ENCODE data around the gene CDKAL1. TPM values are rescaled to one million over a fixed set of nuclear protein-coding genes. Genes with fewer than 3 reads are reported as not detected.

Gene CDKAL1
- total and polyA plus RNA-seq, 2 experiments from 2014 or later, result 14.4 to 19.5 TPM

- Histone ChIP-seq H3K27ac (no peak overlapping the region), H3K4me2 (no peak overlapping the region), H3K4me3 (no peak overlapping the region), H3K9me2 (replicated peaks; ENCODE audit: insufficient read depth) (no peaks in the 10 kb centered on the region), H2AFZ (no peak overlapping the region), H4K20me1 (ENCODE audit: insufficient read depth, poor library complexity, severe bottlenecking) (no peaks in the 10 kb centered on the region), H3K27me3 (no peaks in the 10 kb centered on the region), H3K79me2 (no peaks in the 10 kb centered on the region), H3K4me1 (ENCODE audit: insufficient read depth) (peaks cover 9% of the 10 kb centered on the region), H3K36me3 (replicated peaks; ENCODE audit: insufficient read depth, low read depth) (no peaks in the 10 kb centered on the region), H3K9me3 (ENCODE audit: low read depth) (no peaks in the 10 kb centered on the region)
- 83% methylated on average over 4 of the region's 4 CpGs for WGBS (ENCODE audit: low lambda C conversion rate, missing lambda C conversion rate)
- TF ChIP-seq, protein P1, sequence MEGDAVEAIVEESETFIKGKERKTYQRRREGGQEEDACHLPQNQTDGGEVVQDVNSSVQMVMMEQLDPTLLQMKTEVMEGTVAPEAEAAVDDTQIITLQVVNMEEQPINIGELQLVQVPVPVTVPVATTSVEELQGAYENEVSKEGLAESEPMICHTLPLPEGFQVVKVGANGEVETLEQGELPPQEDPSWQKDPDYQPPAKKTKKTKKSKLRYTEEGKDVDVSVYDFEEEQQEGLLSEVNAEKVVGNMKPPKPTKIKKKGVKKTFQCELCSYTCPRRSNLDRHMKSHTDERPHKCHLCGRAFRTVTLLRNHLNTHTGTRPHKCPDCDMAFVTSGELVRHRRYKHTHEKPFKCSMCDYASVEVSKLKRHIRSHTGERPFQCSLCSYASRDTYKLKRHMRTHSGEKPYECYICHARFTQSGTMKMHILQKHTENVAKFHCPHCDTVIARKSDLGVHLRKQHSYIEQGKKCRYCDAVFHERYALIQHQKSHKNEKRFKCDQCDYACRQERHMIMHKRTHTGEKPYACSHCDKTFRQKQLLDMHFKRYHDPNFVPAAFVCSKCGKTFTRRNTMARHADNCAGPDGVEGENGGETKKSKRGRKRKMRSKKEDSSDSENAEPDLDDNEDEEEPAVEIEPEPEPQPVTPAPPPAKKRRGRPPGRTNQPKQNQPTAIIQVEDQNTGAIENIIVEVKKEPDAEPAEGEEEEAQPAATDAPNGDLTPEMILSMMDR (IDR thresholded peaks at IDR 0.05; ENCODE audit: poor library complexity), result no peak
- TF ChIP-seq EZH2 (IDR thresholded peaks at IDR 0.05; ENCODE audit: borderline replicate concordance) (no peak), EZH2phosphoT487 (IDR thresholded peaks at IDR 0.05; ENCODE audit: low read depth, severe bottlenecking, unreplicated experiment) (no peak)
- no peak for DNase-seq (ENCODE audit: low spot score)
Measured at GRCh38 chr6:20996099-20996498, 461.8 kb downstream of the CDKAL1 start.

- no peaks in the 10 kb centered on the region for H4K20me1 ChIP-seq (ENCODE audit: insufficient read depth, poor library complexity, severe bottlenecking)
- no peaks in the 10 kb centered on the region for H3K9me3 ChIP-seq (ENCODE audit: low read depth)
- no peak overlapping the region for H3K4me2 ChIP-seq
- H3K4me1 ChIP-seq (ENCODE audit: insufficient read depth), result peaks cover 11% of the 10 kb centered on the region
- H3K4me3 ChIP-seq, result no peak overlapping the region
- TF ChIP-seq EZH2 (IDR thresholded peaks at IDR 0.05; ENCODE audit: borderline replicate concordance) (no peak), EZH2phosphoT487 (IDR thresholded peaks at IDR 0.05; ENCODE audit: low read depth, severe bottlenecking, unreplicated experiment) (no peak)
- TF ChIP-seq, protein P1 (IDR thresholded peaks at IDR 0.05; ENCODE audit: poor library complexity), result no peak
- H3K9me2 ChIP-seq (replicated peaks; ENCODE audit: insufficient read depth), result no peaks in the 10 kb centered on the region
- WGBS (ENCODE audit: low lambda C conversion rate, missing lambda C conversion rate), result 55% methylated on average over 3 of the region's 3 CpGs
- DNase-seq (ENCODE audit: low spot score), result no peak
- H2AFZ ChIP-seq, result no peak overlapping the region
- H3K27me3 ChIP-seq, result no peaks in the 10 kb centered on the region
- no peak overlapping the region for H3K27ac ChIP-seq
- no peaks in the 10 kb centered on the region for H3K36me3 ChIP-seq (replicated peaks; ENCODE audit: insufficient read depth, low read depth)
- H3K79me2 ChIP-seq, result no peaks in the 10 kb centered on the region
Measured at GRCh38 chr6:20997143-20997769, 463.0 kb downstream of the CDKAL1 start.

DNA sequence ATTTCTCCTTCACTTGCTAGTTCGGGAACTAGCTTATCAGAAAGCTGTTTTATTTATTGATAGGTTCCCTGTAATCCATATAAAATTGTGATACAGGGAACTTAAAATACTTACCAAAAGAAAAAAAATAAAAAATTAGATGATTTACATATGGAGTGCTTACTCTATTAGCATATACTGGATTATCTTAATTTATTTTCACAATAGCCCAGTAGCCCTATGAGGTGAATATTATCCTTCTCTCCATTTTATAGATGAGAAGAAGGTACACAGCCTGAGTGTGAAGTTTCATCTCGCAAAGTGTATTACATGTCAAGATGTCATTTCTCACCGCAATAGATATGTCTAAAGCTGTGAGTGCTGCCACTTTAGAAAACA lies 463.5 kb downstream of the CDKAL1 start:
- no peaks in the 10 kb centered on the region for H3K27me3 ChIP-seq
- H3K79me2 ChIP-seq, result no peaks in the 10 kb centered on the region
- no peak for TF ChIP-seq EZH2phosphoT487 (IDR thresholded peaks at IDR 0.05; ENCODE audit: low read depth, severe bottlenecking, unreplicated experiment)
- TF ChIP-seq, protein P1 (IDR thresholded peaks at IDR 0.05; ENCODE audit: poor library complexity), result no peak
- TF ChIP-seq EZH2 (IDR thresholded peaks at IDR 0.05; ENCODE audit: borderline replicate concordance), result no peak
- H3K9me3 ChIP-seq (ENCODE audit: low read depth), result no peaks in the 10 kb centered on the region
- H3K36me3 ChIP-seq (replicated peaks; ENCODE audit: insufficient read depth, low read depth), result no peaks in the 10 kb centered on the region
- H3K4me3 ChIP-seq, result no peak overlapping the region
- no peak for DNase-seq (ENCODE audit: low spot score)
- 83% methylated on average over 3 of the region's 3 CpGs for WGBS (ENCODE audit: low lambda C conversion rate, missing lambda C conversion rate)
- no peak overlapping the region for H3K27ac ChIP-seq
- H2AFZ ChIP-seq, result no peak overlapping the region
- H3K4me2 ChIP-seq, result no peak overlapping the region
- peaks cover 11% of the 10 kb centered on the region for H3K4me1 ChIP-seq (ENCODE audit: insufficient read depth)
- H4K20me1 ChIP-seq (ENCODE audit: insufficient read depth, poor library complexity, severe bottlenecking), result no peaks in the 10 kb centered on the region
- H3K9me2 ChIP-seq (replicated peaks; ENCODE audit: insufficient read depth), result no peaks in the 10 kb centered on the region

Data from hepatocyte (in vitro differentiated cells).